Stimulated activated CD4-positive, alpha-beta T cell treated with anti-CD3 and anti-CD28 coated beads, Interleukin-1b, Interleukin-23, amount 100 ng/mL, for 4 hours (primary cell): ENCODE data around the gene EXOC6B.
"Not testable (repeated sequence)": the region's sequence is repeated elsewhere in the genome, so short reads cannot be mapped to it uniquely, and the experiment has no call there.

Source experiments
- DNase-seq, 2 donors: peaks; one replicate each; pipeline ENCODE4 v3.0.0-alpha.2; 2020; ENCODE audit warnings: low read depth in 2 of 2

Gene EXOC6B

DNA sequence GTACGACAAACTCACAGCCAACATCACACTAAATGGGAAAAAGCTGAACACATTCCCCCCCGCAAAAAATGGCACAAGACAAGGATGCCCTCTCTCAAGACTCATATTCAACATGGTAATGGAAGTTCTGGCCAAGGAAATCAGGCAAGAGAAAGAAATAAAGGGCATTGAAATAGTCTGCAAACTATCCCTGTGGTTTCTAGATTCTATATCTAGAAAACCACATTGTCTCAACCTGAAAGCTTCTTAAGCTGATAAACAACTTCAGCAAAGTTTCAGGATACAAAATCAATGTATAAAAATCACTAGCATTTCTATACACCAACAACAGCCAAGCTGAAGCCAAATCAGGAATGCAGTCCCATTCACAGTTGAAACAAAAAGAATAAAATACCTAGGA is 383.6 kb downstream of the EXOC6B start:
- no peak for DNase-seq

DNA sequence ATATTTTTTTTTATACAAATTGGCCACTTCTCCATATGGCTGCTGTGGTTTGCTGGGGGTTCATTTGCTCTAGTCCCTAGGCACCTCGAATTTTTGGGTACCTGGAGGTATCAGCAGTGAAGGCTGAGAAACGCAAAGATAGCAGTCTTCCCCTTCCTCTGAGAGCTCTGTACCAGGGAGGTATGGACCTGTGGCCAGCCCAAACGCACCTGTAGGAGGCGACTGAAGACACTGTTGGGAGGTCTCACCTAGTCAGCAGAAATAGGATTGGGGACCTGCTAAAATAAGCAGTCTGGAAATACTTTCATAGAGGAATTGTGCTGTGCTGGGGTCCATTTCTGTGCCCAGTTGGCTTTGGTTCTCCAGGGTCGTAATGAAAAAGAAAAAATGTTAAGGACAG is 385.9 kb downstream of the EXOC6B start:
- DNase-seq = no peak

DNA sequence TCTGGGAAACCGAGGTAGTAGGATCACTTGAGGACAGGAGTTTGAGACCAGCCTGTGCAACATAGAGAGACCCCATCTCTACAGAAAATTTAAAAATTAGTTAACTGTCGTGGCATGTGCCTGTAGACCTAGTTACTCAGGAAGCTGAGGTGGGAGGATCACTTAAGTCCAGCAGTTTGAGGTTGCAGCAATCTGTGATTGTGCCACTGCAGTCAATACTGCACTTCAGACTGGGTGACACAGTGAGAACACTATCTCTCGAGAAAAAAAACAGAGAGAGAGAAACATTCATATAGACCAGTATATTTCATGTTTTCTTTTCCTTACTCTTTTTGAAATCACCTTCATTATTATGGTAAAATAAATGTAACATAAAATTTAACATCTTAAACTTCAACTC is 387.5 kb downstream of the EXOC6B start:
- DNase-seq = no peak

DNA sequence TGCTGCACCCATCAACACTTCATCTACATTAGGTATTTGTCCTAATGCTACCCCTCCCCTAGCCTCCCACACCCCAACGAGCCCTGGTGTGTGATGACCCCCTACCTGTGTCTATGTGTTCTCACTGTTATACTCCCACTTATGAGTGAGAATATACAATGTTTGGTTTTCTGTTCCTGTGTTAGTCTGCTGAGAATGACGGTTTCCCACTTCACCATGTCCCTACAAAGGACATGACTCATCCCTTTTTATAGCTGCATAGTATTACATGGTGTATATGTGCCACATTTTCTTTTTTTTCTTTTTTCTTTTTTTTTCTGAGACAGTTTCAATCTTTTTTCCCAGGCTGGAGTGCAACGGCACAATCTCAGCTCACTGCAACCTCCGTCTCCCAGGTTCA is 394.1 kb downstream of the EXOC6B start:
- no peak for DNase-seq

DNA sequence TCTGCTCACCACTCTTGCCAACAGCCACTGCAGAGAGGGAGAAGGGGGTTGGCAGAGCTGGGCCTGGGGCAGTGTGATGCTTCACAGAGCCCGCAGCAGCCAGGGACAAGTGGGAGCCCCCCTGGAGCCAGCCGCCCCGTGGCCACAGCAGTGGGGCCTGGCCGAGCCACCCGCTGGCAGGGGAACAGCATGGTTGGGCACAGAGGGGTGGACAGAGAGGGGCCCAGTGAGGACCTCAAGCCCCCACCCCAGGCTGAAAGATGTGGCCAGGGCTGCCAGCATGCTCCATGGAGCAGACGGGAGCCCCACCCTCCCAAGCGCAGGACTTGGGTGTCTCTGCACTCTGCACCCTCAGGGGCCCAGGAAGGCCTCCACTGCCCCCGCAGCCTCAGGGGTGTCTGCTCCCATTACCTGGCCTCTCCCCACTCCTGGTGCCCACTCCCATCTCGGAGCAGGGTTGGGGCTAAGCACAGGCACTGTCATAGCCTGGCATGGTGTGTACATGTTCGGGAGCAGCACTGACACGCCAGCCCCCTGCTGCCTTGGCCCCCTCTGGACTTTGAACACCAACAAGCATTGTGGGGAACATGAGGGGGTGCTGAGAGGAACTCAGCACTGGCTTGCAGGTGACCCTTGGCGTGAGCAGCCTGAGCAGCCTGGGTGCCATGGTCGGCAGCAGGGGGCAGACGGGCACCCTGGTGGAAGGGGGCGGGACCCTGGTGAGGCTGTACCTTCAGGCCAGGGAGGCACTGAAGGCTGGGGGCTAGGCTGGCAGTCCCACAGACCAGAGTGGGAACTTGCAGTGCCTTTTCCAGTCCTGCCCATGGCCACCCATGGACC is 398.6 kb downstream of the EXOC6B start:
- DNase-seq = no peak

DNA sequence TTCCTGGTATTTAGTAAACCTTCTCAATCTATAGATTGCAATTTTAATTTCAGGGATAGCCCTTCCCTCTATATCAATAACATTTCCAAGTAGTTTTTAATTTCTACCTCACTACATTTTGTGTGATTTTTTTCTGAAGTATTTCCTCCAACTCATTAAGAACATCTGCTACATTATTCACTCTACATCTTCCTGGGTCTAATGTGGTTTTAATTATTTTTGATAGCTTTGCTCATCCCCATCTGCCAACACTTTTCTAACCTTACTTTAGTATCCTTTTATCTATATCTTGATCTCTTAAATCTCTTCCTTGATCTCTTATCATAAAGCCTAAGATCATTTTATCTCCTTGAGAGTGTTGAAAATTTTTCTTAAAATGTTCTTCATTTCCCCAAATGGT is 399.8 kb downstream of the EXOC6B start:
- DNase-seq = no peak

DNA sequence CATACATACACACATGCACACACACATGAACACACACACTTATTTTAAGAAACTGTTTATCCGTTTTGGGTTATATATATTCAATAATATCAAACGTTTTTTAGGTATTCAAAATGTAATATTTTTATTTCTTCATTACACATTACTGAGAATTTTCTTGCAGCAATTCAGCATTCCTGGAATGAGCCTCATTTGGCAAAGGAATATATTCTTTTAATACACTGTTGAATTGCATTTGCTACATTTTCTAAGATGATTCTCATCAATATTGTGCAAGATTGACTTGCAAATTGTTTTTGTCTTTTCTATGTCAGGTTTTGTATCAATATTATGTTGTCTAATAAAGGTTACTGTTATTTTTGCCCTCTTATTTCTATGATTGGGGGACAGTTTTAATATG is 402.1 kb downstream of the EXOC6B start:
- no peak for DNase-seq

DNA sequence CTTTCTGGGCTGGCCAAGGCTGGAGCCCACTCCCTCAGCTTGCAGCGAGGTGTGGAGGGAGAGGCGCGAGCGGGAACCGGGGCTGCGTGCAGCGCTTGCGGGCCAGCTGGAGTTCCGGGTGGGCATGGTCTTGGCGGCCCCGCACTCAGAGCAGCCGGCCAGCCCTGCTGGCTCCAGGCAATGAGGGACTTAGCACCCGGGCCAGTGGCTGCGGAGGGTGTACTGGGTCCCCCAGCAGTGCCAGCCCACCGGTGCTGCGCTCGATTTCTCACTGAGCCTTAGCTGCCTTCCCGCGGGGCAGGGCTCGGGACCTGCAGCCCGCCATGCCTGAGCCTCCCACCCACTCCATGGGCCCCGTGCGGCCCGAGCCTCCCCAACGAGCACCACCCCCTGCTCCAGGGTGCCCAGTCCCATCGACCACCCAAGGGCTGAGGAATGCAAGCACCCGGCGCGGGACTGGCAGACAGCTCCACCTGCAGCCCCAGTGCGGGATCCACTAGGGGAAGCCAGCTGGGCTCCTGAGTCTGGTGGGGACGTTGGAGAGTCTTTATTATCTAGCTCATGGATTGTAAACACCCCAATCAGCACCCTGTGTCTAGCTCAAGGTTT is 404.0 kb downstream of the EXOC6B start:
- DNase-seq = not testable (repeated sequence)

DNA sequence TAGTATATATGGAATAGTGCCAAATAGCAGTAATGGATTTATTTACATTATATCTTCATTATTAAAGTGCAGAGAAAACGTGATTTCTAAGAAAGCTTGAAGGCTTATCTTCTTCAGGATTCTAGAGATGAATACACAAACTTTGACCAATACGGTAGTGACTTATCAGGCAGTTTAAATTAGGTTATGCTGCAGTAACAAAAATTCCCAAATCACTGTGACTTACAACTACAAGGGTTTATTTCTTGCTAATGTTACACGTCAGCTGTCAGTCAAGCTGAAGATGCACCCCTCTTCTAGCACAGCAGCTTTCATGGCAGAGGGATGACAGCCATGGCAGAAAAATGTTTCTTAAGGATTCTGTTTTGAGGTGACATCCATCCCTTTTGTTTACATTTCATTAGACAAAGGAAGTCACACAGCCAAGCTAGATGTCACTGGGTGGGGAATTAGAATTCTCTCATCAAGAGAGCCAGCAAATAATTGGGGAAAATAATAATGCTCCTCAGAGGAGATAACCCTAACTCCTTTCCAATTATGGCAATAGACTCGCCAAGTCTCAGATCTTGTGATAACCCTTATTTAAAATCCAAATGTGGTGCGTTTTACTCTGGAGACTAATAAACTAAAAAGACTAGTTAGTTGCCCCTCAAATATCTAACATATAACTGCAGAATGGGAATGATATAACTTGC is 409.9 kb downstream of the EXOC6B start:
- no peak for DNase-seq

DNA sequence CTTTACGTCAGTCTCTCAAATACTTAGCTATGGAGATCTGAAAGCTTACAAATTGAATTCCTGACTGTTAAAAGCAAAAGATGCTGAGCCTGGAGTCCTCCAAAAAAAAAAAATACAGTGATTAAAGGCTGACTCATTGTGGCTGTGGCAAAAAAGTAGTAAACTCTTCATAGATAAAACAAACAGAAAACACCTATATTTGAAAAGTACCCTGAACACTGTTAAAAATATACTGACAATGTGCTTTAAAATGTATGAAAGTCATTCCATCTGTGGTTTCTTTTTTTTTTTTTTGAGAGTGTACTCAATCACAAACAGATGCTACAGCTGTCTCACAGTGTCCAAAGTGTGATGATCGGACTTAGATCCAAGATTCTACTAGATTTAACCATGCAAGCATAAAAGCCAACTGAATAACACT is 410.6 kb downstream of the EXOC6B start:
- DNase-seq = no peak

DNA sequence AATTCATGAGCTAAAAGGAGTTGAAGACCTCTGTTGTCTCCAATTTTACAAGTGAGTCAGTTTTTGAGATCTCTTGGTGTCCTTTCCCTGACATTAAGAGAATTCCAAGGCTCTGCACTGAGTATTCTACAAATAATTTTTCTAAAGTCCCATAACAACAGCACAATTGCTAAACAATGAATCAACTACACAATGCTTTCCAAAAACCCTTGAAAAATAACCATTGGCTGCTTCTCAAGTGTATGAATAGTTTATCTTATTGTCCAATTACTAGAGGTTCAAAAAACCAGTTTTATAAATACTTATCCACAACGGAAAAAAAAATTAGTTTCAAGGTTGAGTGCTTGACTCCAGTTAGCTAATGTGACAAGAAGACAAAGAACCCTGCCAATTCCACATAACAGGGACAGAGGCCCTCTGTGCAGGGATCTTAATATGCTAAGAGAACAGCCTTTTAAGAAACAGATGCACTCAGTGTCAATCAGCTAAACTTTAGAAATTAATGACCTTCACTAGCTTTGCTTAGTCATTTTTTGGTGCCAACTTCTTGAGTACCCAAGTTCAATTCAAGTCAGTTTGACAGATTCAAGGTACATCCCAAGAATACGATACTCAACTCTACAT is 411.6 kb downstream of the EXOC6B start:
- no peak for DNase-seq

DNA sequence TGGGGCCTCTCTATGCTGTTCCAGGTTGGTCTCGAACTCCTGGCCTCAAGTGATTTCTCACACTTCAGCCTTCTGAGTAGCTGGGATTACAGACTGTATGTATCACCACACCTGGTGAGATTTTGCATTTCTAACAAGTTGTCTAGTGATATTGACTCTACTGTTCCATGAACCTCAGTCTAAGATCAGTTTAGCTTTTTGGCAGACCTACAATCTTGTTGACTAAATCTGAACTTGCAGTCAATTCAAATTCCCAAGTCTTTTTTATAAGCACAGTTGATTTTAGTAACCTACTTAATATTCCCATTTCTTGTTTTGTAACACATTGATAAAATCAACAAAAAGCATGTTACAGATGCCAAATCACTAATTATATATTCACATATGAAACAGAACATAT is 412.1 kb downstream of the EXOC6B start:
- no peak for DNase-seq

DNA sequence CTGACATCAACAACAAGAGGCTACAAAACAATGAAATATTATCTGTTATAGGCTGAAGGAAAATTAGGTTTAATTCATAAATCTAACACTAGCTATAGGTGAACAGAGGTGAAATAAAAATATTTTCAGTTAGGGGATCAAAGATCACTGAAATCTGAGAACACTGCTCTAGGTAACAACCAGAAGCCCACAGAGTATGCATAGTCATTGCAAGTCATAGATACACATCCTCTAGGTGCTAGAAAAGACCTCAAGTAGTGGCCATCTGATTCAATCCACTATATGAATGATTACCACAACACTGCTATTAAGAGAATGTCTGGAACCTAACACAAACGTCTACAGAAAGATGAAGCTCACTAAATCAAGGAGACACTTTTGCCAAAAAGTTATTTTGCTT is 413.6 kb downstream of the EXOC6B start:
- DNase-seq = no peak

DNA sequence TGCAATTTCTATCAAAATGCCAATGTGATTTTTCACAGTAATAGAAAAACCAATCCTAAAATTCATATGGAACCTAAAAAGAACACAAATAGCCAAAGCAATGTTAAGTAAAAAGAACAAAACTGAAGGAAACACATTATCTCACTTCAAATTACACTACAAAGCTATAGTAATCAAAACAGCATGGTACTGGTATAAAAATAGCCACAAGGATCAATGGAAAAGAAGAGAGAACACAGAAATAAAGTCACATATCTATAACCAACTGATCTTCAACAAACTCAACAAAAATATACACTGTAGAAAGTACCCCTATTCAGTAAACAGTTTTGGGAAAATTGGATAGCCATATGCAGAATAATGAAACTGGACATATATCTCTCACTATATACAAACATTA is 426.0 kb downstream of the EXOC6B start:
- no peak for DNase-seq

DNA sequence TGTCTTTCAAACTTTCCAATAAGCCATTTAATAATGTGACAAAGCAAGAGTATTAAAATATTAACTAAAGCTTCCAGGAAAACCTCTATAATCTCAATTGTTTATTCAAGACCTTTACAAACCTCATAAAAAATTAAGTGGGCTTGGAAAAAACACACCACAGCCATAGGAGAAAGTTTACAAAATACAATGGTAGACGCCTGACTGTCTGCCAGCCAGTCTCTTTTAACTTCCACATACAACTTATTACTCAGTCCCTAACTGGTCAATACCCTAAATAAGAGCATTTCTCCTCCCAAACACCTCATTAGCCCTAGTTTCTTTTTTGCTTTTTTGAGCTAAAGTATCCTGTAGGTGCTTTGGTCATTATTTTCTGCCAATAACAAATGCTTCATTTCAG is 430.7 kb downstream of the EXOC6B start:
- DNase-seq = no peak

DNA sequence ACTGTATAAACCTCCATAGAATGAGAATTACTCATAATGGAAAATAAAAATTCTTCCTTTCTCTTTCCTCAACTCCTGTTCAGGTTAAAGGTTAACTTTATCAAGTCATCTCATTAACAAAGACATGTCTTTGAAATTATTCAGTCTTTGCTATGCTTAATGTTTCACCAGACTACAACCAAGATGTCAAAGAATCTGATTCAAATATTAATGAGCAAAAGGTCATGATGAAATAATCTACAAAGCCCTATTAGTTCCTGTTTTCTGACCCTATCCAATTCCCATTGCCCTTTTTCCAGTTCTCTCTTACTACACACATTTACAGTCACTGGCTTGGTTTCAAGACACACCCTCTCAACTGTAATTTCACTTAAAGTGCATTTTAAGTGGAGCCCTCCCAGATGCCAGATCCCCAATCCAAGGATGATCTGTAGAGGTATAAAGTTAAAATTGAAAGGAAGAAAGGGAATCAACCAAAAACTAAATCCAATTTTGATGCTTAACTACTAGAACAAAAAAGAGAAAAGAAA is 431.2 kb downstream of the EXOC6B start:
- no peak for DNase-seq

DNA sequence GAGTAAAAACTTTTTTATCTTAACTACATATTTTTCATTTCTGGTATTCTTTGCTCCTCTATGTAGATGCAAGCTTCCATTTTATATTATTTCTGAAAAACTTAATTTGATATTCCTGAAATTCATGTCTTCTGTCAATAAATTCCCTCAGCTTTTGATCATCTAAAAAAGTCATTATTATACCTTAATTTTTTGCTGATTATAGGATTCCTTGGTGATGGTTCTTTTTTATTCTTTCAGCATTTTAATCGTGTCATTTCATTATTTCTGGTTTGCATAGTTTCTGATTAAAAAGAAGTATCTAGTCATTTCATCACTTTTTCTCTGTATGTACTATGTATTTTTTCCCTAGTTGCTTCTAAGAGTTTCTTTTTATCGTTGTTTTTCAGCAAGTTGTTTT is 436.4 kb downstream of the EXOC6B start:
- no peak for DNase-seq

DNA sequence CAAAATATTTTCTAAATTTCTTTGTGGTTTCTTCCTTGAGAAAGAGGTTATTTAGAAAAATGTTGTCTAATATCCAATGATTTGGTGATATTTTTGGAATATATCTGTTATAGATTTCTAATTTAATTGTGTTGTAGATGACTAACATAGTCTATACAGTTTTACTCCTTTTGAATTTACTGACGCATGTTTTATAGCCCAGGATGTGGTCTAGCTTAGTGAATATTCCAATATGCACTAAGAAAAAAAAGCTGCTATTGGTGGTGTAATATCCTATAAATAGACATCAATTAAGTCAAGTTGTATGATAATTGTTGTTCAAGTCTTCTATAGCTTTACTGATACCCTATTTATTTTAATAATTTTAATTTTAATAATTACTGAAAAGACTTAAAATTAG is 437.6 kb downstream of the EXOC6B start:
- DNase-seq = no peak

DNA sequence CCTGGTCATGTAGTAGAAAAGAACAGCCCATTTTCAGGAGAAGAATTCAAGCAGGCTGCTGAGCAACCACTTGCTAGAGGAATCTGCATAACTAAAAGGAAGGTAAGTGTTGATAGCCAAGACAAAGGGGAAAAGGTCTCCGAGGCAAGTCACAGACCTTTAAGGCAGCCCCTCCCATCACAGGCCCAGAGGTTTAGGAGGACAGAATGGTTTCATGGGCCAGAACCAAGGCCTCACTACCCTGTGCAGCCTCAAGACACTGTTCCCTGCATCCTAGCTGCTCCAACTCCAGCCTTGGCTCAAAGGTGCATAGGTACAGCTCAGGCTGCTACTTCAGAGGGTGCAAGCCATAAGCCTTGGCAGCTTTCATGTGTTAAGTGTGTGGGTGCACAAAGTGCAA is 439.5 kb downstream of the EXOC6B start:
- no peak for DNase-seq

DNA sequence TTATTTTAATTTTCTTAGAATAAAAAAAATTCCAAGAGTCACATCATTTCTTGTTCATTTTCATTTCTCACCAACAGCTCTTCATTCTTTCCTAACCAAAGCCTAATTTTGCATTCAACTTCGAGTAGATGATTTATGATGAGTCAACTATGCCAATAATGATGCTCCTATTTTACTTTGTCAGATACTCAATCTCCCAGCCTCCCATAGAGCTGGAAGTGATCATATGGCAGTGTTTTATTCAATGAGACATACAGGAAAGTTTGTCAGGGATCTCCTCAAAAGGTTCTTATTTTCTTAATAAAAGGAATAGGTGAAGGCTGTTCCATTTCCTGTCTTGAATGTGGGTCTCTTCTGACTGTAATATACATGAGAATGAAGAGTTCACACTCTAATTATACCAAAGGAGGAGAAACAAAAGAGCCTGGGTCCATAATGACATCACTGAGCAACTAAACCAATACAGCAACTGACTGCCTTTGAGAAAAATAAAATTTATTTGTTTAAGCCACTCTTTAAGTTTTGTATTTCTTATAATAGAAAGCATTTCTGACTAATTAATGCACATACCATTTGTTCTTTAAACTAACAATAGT is 447.0 kb downstream of the EXOC6B start:
- DNase-seq = no peak

DNA sequence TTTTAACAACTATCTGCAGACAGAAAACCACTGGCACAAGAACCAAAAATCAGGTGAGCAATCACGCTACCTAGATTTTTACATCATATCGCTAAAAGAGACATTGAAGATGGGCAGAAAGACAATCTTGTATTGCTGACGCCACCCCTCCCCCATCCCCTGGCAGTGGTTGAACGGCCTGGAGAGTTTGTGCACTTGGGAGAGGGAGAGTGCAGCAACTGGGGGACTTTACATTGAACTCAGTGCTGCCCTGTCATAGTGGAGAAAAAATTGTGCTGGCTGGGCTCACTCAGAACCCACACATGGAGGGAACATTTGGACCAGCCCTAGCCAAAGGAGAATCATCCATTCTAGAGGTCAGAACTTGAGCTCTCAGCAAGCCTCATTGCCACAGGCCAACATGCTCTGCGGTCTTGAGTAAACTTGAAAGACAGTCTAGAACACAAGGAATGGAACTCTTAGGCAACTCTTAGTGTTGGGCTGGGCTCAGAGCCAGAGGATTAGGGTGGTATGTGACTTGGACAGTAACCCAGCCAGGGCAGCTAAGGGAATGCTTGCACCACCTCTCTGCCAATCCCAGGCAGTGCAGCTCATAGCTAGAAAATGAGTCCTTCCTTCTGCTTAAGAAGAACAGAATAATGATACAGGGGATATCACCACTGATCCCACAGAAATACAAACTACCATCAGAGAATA is 458.2 kb downstream of the EXOC6B start:
- no peak for DNase-seq
